ENCODE measurements around the gene OR2F1. TPM values are rescaled to one million over a fixed set of nuclear protein-coding genes. Genes with fewer than 3 reads are reported as not detected.
A peak's percentile ranks its signal among the peaks of the same experiment; 100 is the strongest.

Gene OR2F1
- total RNA-seq, 1 experiment from 2014 or later = not detected

DNA sequence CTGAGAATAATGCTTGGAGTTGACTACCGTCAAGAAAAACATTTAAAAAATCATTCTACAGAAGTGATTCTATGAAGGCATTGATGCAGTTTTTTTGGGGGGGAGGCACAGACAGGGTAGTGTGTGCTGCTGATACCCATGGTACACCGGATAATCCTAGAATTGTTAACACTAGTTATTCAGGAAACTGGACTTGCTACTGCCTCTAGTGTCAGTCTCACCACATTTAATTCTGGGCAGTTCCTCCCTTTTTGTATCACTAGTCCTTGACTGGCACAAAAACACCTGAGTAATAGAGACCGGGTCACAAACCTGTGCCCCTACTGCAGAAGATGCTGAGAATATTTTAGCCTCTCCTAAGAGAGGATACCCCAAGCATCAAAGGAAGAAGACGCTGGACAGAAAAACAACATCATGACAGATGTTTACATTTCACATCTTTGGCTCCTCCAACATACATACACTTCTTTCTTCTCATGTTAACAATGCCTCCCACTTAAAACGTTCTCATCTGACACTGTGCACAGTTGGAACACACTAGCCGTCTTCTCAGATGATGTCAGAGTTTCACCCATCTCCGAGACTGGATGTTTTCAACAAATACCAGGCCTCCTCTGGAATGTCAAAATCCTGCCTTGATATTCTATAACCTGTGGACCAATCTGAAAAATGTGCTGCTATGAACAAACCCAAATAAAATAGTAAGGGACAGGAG is 39.5 kb upstream of the OR2F1 start:
- TF ChIP-seq SIN3A (IDR thresholded peaks at IDR 0.05; ENCODE audit: borderline replicate concordance, insufficient read depth, low read depth, low read length) = no peak
- TF ChIP-seq, protein P1, sequence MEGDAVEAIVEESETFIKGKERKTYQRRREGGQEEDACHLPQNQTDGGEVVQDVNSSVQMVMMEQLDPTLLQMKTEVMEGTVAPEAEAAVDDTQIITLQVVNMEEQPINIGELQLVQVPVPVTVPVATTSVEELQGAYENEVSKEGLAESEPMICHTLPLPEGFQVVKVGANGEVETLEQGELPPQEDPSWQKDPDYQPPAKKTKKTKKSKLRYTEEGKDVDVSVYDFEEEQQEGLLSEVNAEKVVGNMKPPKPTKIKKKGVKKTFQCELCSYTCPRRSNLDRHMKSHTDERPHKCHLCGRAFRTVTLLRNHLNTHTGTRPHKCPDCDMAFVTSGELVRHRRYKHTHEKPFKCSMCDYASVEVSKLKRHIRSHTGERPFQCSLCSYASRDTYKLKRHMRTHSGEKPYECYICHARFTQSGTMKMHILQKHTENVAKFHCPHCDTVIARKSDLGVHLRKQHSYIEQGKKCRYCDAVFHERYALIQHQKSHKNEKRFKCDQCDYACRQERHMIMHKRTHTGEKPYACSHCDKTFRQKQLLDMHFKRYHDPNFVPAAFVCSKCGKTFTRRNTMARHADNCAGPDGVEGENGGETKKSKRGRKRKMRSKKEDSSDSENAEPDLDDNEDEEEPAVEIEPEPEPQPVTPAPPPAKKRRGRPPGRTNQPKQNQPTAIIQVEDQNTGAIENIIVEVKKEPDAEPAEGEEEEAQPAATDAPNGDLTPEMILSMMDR (IDR thresholded peaks at IDR 0.05) = peak; percentile 23; the same call in 1 of the 2 replicates
- Histone ChIP-seq H3K27ac (ENCODE audit: low read length) (no peak overlapping the region), H3K27me3 (ENCODE audit: control insufficient read depth, insufficient read depth, low read length) (0 out of 2 replicates have a peak, but pooled peaks cover 2% of the 10 kb centered on the region), H3K4me1 (ENCODE audit: control insufficient read depth, insufficient read depth, low read length) (no peaks in the 10 kb centered on the region), H3K9me3 (ENCODE audit: control insufficient read depth, insufficient read depth, low read depth, low read length) (no peaks in the 10 kb centered on the region), H3K4me3 (ENCODE audit: low read depth in 2 of 2, low read length in 2 of 2) (no peak overlapping the region), H3K36me3 (ENCODE audit: control insufficient read depth, insufficient read depth, low read length) (no peaks in the 10 kb centered on the region)
- in situ Hi-C loops (cut with HindIII; ENCODE audit: low pct_unique_long_range_greater_than_20kb, low sequenced_read_pairs) (no loop called here), intact Hi-C loops (cut with micrococcal nuclease; ENCODE audit: unreplicated experiment) (no loop called here)
- DNase-seq (ENCODE audit: low read depth, low spot score) (no peak), ATAC-seq (no peak)
- no TSS peak for BruUV-seq (replicated peaks)
- CTCF ChIA-PET = interaction anchor here (0.6 kb wide), 1 partner anchor 11 kb away, joined by 3 read pairs; no protein-coding TSS in a partner anchor
- POLR2A ChIA-PET = no interaction called here

DNA sequence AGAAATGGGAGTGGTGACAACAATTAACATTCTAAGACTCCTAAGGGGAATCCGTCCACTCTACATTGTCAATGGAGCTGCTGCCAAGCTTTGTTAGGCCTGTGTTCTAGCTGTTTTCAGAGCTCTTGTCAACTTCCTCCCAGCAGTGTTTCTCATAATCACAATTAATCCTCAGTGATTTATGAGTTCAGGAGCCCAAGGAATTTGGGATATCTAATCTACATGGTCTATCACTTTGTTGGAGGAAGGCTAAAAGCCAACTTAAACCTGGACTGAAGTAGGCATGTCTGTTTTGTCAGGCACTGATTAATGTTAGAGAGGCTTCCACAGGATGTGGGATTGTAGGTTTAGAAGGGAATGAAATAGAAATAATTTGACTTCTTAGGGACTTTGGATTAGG is 29.8 kb upstream of the OR2F1 start:
- BruUV-seq (replicated peaks) = no TSS peak
- DNase-seq (ENCODE audit: low read depth, low spot score) = no peak
- TF ChIP-seq, protein P2, sequence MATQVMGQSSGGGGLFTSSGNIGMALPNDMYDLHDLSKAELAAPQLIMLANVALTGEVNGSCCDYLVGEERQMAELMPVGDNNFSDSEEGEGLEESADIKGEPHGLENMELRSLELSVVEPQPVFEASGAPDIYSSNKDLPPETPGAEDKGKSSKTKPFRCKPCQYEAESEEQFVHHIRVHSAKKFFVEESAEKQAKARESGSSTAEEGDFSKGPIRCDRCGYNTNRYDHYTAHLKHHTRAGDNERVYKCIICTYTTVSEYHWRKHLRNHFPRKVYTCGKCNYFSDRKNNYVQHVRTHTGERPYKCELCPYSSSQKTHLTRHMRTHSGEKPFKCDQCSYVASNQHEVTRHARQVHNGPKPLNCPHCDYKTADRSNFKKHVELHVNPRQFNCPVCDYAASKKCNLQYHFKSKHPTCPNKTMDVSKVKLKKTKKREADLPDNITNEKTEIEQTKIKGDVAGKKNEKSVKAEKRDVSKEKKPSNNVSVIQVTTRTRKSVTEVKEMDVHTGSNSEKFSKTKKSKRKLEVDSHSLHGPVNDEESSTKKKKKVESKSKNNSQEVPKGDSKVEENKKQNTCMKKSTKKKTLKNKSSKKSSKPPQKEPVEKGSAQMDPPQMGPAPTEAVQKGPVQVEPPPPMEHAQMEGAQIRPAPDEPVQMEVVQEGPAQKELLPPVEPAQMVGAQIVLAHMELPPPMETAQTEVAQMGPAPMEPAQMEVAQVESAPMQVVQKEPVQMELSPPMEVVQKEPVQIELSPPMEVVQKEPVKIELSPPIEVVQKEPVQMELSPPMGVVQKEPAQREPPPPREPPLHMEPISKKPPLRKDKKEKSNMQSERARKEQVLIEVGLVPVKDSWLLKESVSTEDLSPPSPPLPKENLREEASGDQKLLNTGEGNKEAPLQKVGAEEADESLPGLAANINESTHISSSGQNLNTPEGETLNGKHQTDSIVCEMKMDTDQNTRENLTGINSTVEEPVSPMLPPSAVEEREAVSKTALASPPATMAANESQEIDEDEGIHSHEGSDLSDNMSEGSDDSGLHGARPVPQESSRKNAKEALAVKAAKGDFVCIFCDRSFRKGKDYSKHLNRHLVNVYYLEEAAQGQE (IDR thresholded peaks at IDR 0.05; ENCODE audit: insufficient read depth in 1 of 2, low read depth in 2 of 2, low read length in 1 of 2) = no peak
- no peak for TF ChIP-seq TCF7L2 (IDR thresholded peaks at IDR 0.05; ENCODE audit: low read depth, low read length)
- no peak for TF ChIP-seq SIN3A (IDR thresholded peaks at IDR 0.05; ENCODE audit: borderline replicate concordance, insufficient read depth, low read depth, low read length)
- TF ChIP-seq, protein P1 (IDR thresholded peaks at IDR 0.05) = no peak
- no peak for TF ChIP-seq POLR2AphosphoS5 (IDR thresholded peaks at IDR 0.05; ENCODE audit: low read depth, low read length)
- intact Hi-C loops (cut with micrococcal nuclease; ENCODE audit: unreplicated experiment) = no loop called here
- CTCF ChIA-PET = no interaction called here
- H3K36me3 ChIP-seq (ENCODE audit: control insufficient read depth, insufficient read depth, low read length) = no peaks in the 10 kb centered on the region
- no peak for ATAC-seq
- H3K4me1 ChIP-seq (ENCODE audit: control insufficient read depth, insufficient read depth, low read length) = no peaks in the 10 kb centered on the region
- H3K27me3 ChIP-seq (ENCODE audit: control insufficient read depth, insufficient read depth, low read length) = no peaks in the 10 kb centered on the region
- H3K9me3 ChIP-seq (ENCODE audit: control insufficient read depth, insufficient read depth, low read depth, low read length) = no peaks in the 10 kb centered on the region
- POLR2A ChIA-PET = no interaction called here
- in situ Hi-C loops (cut with HindIII; ENCODE audit: low pct_unique_long_range_greater_than_20kb, low sequenced_read_pairs) = no loop called here
- H3K4me3 ChIP-seq (ENCODE audit: low read depth in 2 of 2, low read length in 2 of 2) = no peak overlapping the region
- H3K27ac ChIP-seq (ENCODE audit: low read length) = no peak overlapping the region

Data from Panc1 (cell line).